ENCODE measurements around the gene BANF1.
"Not testable (repeated sequence)": the region's sequence is repeated elsewhere in the genome, so short reads cannot be mapped to it uniquely, and the experiment has no call there.

The BANF1 gene

DNA sequence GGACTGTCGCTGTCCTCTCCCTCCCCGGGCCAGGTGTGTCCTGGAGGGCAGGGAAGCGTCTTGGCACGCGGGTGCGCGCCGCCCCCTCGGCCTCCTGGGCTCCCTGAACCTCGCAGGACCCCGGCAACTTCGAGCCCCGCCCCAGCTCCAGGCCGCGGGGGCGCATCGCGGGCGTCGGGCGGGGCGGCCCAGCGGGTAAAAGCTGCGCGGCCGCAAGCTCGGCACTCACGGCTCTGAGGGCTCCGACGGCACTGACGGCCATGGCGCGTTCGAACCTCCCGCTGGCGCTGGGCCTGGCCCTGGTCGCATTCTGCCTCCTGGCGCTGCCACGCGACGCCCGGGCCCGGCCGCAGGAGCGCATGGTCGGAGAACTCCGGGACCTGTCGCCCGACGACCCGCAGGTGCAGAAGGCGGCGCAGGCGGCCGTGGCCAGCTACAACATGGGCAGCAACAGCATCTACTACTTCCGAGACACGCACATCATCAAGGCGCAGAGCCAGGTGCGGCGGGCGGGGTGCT is 9.5 kb downstream of the BANF1 start, which contains the start of gene CST6:
Gene CST6, plus strand, starts transcription at position 224 of the 519 bp plus-strand sequence. Its CDS starts 37 bp downstream, at position 261.
- DNase-seq, result no peak

DNA sequence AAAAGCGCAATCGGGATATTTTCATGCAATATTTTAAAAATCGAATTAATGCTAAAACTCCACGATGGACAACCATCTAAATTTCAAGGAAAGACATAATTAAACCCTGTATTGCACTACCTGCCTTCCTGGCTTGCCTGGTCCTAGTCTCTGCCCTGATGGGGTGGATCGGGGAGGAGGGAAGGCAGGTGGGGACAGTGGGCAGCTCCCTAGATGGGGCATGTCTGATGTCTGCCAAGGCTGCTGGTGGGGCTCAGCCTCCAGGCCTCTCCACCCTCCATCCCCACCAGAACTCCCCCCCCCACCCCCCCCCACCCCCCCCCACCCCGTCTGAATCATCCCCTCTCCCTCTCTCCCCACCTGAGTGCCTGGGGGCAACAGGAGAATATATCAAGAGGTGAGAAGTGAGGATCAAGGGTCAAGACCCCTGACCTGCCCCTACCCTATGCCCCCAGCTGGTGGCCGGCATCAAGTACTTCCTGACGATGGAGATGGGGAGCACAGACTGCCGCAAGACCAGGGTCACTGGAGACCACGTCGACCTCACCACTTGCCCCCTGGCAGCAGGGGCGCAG is 10.2 kb downstream of the BANF1 start:
- no peak for DNase-seq

DNA sequence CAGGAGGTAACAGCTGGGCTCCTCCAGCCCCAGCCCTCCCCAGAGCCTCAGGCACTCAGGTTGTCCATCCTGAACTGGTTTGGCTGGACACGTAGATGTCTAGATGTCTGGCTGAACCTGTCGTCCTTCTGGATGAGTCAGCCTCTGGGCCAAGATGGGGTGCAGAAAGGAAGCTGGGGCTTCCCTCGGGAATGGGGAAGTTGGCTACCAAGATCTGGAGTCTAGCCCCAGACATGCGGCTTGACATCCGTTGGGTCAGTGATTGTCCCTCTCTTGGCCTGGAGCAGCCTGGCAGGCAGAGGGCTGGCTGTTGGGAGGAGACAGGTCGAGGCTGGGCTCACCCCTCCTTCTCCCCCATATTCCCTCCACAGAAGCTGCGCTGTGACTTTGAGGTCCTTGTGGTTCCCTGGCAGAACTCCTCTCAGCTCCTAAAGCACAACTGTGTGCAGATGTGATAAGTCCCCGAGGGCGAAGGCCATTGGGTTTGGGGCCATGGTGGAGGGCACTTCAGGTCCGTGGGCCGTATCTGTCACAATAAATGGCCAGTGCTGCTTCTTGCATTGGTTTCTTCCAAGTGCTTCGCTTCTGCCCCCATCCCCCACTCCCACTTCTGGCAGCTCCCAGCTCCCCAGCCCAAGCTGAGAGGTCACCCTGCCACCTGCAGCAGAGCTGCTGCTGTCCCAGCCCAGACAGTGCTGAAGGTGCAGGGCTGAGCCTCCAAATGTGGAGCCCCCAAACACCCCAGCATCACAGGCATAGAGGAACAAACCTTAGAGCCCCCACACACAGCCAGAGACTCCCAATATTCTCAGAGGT is 10.9 kb downstream of the BANF1 start:
- no peak for DNase-seq

DNA sequence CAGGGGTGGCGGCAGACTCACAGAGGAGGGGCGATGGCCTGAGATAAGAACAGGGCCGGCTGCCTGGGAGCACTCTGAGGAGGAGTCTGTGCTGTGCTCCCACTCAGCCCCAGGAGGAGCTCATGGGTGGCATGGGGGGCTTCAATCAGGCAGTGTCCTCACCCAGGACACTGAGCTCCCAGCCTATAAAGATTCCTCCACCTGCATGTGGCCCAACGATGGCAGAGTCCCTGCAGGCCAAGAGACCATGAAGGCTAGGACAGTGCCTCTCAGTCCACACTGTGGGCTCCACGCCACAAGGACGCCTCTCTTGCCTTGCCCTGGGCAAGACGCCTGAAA is 11.4 kb downstream of the BANF1 start:
- no peak for DNase-seq

DNA sequence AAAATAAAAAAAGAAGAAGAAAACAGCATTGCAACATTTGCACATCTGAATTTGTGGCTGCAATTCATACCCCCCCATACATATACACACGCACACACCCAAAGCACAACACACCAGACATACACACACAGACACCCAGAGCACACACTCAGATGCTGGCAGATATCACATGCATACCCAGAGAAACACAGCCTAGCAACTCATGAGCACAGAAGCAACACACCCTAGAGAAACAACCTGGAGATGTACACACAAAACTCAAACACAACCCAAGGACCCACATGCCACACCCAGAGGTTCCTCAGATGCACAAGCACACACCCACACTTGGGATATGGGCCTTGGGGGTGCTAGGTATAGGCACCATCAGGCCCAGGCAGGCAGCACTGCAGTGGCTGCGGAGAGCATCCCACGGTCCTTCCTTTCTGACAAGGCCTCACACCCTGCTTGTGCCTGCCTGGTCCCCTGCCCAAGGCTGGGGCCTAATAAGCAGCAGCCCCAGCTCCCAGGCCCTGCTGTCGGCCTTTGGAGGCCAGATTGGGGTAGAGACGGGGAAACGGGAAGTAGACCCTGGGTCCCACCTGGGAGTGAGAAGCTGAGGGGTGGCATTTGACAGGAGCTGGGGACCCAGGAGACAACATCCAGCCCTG is 12.6 kb downstream of the BANF1 start:
- no peak for DNase-seq

DNA sequence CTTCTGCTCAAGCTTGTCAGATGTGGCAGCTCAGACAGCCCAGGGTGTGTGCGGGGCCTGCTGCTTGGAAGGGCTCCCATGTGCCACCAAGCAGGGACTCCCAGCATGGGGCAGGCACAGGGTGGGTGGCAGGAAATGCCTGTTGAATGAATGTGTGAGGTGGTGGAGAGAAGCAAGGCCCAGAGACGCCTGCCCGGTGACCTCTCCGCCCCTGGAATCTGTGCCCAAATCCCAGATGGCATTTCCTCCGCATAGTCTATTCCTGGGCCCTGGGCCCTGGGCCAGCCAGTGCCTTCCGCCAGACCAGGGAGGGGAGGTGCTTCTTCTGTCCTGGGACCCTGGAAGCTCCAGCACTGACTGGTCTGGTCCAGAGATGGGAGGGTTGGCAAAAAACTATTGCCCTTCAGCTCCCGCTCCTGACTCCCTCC is 13.2 kb downstream of the BANF1 start:
- DNase-seq, result no peak

DNA sequence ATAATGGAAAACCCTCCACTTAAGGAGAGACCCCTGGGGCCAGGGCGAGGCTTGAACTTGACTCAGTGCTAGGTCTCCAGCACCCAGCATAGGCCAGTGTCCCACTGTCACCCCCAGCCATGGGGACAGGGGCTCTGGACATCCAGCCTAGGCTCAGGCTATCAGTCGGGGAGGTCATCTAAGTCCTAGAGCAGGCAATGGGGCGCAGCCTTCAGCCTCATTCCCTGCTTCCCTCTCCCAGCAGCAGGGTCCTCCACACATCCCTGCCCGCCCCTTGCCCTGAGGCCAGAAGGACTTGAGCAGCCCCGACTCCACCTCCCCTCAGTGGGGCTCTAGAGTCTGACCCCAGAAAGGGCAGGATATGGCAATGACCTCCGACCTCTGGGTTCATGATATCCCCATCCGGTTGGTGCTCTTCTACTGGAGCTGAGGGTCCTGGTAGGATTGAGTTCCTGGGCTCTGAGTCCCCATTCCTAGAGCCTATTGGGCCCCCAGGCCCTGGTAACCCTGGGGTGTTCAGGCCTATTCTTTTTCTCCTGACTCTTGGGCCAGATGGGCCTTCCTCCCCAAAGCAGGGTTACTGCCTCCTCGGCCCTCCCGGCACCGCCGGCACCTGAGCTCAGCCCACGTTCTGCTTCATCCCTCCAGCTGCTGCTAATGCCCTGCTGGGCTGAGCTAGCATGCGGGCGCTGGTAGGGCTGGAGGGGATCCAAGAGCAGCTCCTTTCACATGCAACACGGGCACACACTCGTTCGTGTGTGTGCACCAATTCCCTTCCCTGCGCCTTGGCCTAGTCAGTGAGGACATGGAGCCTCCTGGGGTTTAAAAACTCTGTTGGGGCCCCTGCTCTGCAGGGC is 13.9 kb downstream of the BANF1 start:
- no peak for DNase-seq

DNA sequence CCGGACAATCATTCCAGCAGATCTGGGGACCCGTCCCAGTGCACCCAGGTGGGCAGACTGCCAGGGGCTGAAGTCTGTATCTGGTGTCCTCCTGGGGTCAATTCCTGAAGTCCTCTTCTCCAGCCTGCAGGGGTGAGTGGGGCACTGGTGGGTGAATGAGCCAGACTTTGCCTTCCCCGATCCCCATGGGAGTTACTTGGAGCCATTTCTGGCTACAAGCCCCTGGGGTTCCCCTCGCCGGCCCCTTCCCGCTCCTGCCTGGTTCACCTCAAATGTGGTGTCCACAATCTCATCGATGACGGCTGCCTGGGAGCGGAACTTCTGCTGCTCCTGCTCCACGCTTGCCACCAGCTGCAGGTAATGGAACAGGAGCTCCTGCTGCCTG is 14.5 kb downstream of the BANF1 start:
- DNase-seq, result no peak

DNA sequence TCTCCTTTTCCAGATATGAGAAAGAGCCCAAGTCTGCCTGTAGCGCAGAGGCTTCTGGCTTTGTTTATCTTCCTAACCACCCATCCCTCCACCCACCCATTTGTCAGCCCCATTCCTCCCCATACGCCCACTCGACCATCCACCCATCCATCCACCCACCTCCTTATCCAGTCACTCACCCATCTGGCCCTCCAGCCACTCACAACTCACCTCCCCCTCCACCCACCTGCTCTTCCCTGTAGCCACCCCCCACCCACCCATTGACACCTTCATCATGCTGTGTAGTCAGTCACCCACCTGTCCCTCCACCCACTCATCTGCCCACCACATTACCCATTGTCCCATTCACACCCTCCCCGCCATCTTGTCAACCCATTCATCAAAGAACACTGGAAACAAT is 15.0 kb downstream of the BANF1 start:
- no peak for DNase-seq

DNA sequence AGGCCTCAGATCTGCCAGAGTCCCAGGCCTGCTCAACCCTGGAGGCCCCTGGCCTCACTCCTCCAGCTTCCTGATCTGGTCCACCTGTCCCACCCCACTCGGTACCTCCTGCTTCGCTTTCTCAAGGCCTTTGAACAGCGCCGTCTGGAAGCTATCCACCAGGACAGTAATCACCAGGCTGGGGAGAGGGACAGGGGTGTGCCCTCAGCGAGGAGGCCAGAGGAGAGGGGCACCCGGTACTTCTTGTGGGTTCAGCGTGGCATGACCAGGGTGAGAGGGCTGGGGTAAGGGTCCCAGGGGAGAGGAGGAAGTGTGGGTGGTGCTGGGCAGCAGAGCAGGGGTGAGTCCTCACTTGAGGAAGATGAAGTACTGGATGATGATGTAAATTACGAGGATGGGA is 17.9 kb downstream of the BANF1 start:
- DNase-seq, result no peak

DNA sequence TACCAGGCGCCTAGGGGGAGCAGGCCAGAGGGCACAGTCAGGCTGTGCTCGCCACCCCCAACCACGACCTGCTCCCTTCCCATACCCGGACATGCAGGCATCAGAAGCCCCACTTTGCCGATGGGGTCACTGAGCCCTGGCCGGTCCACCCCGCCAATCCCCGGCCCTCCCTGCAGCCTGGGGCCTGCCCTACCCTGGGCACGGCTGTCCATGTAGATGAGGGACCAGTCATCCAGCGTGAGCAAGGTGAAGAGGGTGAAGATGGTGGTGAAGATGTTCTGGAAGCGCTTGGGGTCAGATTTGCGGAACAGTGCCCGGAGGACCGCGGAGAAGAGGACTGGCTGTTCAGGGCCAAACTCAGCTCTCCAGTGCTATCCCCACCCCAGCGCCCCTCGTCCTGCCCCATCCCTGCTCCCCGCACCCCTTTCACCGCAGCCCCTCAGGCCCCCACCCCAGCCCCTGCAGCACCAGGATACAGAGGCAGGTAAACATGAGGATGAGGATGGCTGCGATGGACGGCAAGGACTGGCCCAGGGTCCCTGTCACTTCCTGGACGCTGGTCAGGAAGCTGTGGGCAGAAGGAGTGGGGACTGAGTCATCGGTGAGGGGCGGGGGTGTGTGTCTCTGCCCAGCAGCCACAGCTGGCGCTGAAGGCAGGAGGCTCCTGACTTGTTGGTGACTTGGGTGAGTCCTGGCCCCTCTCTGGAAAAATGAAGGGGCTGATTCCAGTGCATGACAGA is 18.5 kb downstream of the BANF1 start:
- no peak for DNase-seq

DNA sequence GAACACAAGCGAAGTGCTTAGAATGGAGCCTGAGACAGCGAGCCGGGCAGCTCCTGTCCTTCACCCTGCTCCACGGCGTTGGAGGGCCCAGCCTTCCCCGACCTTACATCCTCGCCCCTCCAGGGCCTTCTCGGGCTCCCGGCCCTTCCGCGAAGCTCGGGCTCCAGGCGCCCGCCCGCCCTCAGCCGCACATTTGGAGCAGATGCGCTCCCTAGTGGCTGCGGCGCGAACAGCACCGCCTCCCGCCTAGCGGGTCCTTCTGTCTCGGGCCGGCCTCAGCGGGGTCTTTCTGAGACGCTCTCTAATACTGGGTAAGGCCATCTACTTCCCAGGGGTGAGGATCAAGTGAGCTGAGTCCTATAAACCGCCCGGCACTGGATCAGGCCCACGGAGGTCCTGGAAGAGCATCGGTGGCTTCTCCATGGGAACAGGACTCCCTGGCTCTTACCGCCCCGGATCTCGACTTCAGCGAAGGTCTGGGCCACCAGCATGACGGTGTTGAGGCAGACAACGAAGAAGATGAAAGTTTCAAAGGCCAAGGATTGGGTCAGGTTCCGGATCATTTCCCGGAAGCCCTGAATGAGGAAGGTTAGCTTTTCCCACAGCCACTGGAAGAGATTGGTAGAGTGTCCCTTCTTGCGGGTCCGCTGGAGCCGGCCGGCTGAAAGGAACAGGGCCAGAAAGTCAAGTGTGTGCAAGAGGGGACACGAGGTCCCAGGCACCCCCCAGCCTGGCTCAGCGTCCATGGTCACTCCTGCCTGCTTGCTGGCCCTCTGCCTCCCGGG is 20.3 kb downstream of the BANF1 start:
- DNase-seq, result peak; percentile 87

DNA sequence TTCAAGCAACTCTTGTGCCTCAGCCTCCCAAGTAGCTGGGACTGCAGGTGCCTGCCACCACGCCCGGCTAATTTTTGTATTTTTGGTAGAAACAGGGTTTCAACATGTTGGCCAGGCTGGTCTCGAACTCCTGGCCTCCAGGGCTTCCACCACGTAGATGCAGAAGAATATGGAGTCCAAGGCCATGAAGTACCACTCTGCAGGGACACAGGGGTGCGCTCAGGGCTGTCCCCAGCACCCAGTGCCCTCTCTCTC is 20.8 kb downstream of the BANF1 start:
- DNase-seq, result not testable (repeated sequence)

DNA sequence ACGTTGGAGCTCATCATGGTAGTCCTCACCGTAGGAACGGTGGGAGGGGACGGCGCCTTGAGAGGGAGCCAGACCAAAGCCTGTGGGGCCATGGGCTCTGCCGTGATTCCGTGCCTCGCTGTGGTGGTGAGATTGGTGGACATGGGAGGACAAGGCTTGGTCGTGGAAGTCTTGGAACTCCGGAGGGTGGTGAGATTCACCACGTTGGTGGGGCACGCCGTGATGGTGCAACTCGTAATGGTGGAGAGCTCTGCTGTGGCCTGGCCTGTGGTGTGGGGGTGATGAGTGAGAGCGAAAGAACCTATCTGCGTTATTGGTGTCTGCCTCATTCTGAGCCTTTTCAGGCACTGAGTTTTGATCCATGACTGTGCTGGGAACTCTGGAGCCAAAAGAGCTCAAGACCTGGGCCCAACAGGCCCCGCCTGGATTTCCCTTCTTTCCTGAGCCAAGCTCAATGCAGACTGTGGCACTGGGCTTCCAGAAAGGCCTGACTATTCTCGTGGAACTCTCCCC is 23.8 kb downstream of the BANF1 start, which contains the start of gene CATSPER1:
Gene CATSPER1, minus strand, starts transcription at position 463 of the 513 bp plus-strand sequence. Its CDS starts 100 bp downstream, at position 363.
- no peak for DNase-seq

DNA sequence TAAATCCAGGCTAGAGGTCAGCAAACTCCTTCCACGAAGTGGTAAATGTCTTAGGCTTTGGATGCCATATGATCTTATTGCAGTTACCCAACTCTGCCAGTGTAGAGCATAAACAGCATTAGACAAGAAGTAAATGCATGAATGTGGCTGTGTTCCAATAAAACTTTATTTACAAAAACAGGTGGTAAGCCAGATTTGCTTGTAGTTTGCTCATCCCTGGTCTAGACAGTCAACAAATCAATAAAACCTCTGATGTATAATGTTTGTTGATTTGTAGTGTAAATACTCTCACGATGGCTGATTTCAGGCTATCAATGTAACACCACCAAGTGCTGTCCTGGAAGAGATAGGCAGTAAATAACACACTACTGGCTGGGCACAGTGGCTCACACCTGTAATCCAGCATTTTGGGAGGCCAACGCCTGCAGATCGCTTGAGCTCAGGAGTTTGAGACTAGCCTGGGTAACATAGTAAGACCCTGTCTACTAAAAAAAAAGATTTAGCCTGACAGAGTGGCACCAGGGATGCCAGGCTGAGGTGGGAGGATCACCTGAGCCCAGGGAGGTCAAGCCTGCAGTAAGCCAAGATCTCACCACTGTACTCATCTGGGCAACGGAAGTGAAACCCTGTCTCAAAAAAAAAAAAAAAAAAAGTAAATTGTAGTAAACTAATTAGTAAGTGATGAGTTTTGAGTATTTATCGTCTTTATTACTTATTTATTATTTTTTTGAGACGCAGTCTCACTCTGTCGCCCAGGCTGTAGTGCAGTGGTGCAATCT is 30.8 kb downstream of the BANF1 start:
- DNase-seq, result no peak

DNA sequence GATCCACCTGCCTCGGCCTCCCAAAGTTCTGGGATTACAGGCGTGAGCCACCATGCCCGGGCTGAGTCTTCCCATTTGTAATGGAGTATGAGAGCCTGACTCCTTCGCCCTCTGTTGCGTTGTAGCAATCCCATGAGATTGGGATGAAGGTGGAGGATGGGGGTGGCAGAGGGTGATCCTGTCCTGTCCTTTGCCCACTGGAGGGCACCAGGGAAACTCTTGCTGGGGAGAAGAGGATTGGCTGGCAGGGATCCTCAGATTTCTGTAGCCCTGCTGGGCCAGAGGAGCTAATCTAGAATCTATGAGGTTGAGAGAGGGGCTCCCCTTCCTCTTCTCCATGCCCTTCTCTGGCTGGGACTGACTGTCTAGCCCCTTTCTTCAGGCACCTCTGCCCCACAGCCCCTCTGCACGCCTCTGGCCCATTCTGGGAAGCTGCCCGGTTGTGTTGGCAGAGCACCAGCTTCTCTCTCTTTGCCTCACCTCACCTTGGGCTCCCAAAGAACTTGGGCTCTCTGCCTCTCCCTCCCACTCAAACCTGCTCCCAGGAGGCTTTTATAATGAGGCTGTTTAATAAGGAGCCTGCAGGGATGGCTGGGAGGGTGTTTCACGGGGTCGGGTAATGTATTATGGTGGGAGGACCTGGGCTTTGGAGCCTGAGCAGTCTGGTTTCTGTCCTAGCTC is 33.5 kb downstream of the BANF1 start:
- DNase-seq, result no peak

DNA sequence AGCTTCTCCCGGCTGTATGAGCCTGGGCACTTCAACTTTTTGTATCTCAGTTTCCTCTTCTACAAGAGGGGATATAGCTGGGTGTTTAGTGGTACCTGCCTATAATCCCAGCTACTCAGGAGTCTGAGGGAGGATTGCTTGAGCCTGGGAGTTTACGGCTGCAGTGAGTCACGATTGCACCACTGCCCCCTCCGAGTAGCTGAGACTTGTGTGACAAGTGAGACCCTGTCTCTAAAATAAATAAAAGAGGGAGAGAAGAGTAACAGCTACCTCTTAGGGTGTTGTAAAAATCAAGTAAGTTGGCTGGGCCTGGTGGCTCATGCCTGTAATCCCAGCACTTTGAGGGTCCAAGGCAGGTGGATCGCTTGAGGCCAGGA is 34.0 kb downstream of the BANF1 start:
- no peak for DNase-seq

DNA sequence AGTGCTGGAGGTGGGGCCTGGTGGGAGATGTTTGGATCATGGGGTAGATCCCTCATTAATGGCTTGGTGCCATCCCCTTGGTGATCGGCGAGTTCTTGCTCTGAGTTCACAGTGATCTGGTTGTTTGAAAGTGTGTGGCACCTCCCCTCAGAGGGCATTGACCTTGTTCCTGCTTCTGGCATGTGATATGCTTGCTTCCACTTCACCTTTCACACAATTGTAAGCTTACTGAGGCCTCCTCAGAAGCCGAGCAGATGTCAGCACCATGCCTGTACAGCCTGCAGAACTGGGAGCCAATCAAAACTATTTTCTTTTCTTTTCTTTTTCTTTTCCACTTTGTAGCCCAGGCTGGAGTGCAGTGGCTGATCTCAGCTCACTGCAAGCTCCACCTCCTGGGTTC is 35.0 kb downstream of the BANF1 start:
- no peak for DNase-seq

DNA sequence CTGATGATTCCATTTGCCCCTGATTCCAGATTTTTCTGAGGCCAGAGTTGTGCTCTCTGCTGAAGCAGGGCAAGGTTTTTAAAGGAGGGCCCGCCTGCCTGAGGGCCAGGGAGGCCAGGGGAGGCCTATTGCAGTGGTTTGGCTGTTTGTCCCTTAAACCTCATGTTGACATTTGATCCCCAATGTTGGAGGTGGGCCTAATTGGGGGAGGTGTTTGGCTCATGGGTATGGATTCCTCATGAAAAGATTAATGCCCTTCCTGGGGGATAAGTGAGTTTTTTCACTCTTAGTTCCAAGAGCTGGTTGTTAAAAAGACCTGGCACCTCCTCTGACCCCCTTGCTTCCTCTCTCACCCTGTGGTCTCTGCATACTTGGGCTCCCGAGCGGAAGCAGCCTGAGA is 37.5 kb downstream of the BANF1 start:
- no peak for DNase-seq
